Dermis blood vessel endothelial cell (primary cell): ENCODE results near the gene ITGA11. TPM values are rescaled to one million over a fixed set of nuclear protein-coding genes. Genes with fewer than 3 reads are reported as not detected.

Source experiments
- DNase-seq: peaks from one replicate; pipeline ENCODE4 v3.0.0; 2010
- total RNA-seq: library from RNA; depleted of rRNA; stranded (reverse); fragments of >200 nt; gene quantifications from 2 replicates; pipeline ENCODE4 v1.2.3, GENCODE V29; 2014

The ITGA11 gene
- total RNA-seq, 1 donor from 2014 or later, result 3.4 TPM

GRCh38 chr15:68256675-68257450, 175.1 kb downstream of the ITGA11 start:
- peak; percentile 65 for DNase-seq

- peak; percentile 87 for DNase-seq
Observed at GRCh38 chr15:68252925-68253534, 178.9 kb downstream of the ITGA11 start.

DNA sequence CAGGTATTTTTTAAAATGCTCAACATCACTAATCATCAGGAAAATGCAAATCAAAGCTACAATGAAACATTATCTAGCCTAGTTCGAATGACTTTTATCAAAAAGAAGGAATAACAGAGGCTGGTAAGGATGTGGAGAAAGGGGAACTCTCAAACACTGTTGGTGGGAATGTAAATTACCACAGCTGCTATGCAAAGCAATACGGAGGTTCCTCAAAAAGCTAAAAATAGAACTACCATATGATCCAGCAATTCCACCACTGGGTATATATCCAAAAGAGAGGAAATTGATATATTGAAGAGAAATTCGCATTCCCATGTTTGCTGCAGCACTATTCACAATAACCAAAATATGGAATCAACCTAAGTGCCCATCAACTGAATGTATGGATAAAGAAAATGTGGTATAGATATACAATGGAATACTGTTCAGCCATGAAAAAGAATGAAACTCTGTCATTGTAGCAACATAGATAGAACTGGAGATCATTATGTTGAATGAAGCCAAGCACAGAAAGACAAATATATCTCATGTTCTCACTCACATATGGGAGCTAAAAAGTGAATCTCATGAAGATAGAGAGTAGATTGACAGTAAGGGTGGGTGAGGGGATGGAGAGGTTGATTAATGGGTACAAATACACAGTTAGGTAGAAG, 182.8 kb downstream of the ITGA11 start:
- DNase-seq, result no peak

Other genes with a start within 250 kb of the ITGA11 start
- 1.8 and 2.0 TPM in 2 replicates for gene CALML4, start 226.8 kb downstream of the ITGA11 start, total RNA-seq
- gene CLN6, start 202.4 kb downstream of the ITGA11 start, total RNA-seq, result 10.6 and 16.0 TPM in 2 replicates
- gene FEM1B, start 154.4 kb downstream of the ITGA11 start, total RNA-seq, result 47.0 and 48.9 TPM in 2 replicates
- 1.0 and 1.4 TPM in 2 replicates for gene CORO2B, start 146.8 kb upstream of the ITGA11 start, total RNA-seq